NCI-H128 (cell line): ENCODE data around the gene TRIM59.
"Not testable (repeated sequence)": the region's sequence is repeated elsewhere in the genome, so short reads cannot be mapped to it uniquely, and the experiment has no call there.

ENCODE experiments used
- DNase-seq: peaks from one replicate; lab custom pipeline; 2025; ENCODE audit not compliant: unreplicated experiment; lab: John Stamatoyannopoulos, UW

The TRIM59 gene

GRCh38 chr3:160458151-160458550 lies 8.6 kb upstream of the TRIM59 start:
- no peak for DNase-seq

GRCh38 chr3:160455846-160456245 lies 6.3 kb upstream of the TRIM59 start:
- no peak for DNase-seq

- no peak for DNase-seq
Observed at GRCh38 chr3:160454995-160455394, 5.4 kb upstream of the TRIM59 start.

DNA sequence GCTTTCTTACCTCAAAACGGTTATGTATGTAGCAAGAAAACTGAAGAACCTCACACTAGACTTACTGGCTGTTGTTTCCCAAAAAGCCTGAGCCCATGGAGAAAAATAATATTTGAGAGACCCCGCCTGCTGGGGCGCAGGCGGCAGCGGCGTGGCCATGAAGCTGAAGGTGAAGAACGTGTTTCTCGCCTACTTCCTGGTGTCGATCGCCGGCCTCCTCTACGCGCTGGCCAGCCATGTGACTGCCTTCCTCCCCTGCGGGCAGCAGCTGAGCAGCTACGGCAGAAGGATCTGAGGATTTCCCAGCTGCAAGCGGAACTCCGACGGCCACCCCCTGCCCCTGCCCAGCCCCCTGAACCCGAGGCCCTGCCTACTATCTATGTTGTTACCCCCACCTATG lies 2.7 kb upstream of the TRIM59 start:
- DNase-seq: not testable (repeated sequence)

DNA sequence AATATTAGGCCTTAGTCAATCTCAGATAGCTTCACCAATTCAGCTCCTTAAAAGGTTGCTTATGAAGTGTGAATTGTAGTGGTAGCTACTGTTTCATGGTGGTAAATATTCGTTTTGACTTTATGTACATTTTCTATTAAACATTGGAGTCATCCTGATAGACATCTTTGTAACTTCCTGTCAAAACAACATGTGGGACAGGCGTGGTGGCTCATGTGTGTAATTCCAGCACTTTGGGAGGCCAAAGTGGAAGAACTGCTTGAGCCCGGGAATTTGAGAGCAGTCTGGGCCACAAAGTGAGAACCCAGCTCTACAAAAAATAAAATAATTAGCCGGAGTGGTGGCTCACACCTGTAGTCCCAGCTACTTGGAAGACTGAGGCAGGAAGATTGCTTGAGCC lies 2.0 kb upstream of the TRIM59 start:
- no peak for DNase-seq

- no peak for DNase-seq
Observed at GRCh38 chr3:160450846-160451245, 1.3 kb upstream of the TRIM59 start.

- DNase-seq: no peak
Observed at GRCh38 chr3:160448845-160449635, 546 bp downstream of the TRIM59 start.

- DNase-seq: no peak
Observed at GRCh38 chr3:160447544-160447943, 2.0 kb downstream of the TRIM59 start.

GRCh38 chr3:160446522-160447056 lies 3.0 kb downstream of the TRIM59 start:
- no peak for DNase-seq

DNA sequence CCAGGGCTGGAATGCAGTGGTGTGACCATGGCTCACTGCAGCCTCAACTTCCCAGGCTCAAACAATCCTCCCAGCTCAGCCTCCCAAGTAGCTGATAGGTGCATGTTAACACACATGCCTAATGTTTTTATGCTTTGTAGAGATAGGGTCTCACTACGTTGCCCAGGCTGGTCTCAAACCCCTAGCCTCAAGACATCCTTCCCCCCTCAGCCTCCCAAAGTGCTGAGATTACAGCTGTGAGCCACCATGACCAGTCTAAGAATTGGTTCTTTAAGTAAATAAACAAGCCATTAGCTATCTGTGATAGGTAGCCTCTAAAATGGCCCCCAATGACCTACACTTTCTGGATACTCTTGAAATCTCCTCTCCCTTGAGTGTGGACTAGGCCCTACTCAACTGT lies 3.7 kb downstream of the TRIM59 start:
- no peak for DNase-seq

DNA sequence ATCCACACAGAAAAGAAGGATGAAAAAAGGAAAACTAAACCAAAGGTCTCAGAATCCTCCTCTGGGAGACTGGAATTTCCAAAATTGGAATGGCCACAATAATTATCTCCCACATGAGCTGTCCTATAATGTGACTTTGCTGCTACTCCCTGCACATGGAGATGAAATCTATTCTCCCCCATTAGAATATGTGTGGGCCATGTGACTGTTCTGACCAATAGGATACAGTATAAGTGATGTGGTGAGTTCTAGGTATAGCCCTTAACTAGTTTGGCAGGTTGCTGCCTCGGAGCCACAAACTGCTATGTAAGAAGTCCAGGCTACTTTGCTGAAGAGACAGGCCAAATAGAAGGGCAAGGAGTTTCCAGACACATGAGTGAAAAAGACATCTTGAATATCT lies 5.2 kb downstream of the TRIM59 start:
- no peak for DNase-seq

DNA sequence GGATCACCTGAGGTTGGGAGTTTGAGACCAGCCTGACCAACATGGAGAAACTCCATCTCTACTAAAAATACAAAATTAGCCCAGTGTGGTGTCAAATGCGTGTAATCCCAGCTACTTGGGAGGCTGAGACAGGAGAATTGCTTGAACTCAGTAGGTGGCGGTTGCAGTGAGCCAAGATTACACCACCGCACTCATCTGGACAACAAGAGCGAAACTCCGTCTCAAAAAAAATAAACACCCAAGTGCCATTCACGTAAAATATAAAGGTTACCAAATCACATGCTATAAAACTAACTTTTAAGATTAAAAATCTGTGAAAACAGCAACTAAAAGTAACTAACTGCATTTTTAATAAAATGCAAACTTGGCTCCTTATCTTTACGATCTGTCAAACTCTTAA lies 8.9 kb downstream of the TRIM59 start:
- DNase-seq: no peak

DNA sequence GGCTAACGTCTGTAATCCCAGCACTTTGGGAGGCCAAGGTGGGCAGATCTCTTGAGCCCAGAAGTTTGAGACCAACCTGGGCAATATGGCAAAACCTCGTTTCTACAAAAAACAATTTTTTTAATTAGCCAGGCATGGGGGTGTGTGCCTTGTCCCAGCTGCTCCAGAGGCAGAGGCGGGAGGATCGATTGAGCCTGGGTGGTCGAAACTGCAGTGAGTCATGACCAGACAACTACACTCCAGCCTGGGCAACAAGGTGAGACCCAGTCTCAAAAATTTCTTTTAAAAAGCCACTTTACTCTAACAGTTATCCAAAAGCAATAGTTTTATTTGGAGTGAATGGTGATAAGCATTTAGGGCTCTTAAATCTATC lies 12.5 kb downstream of the TRIM59 start:
- DNase-seq: no peak

DNA sequence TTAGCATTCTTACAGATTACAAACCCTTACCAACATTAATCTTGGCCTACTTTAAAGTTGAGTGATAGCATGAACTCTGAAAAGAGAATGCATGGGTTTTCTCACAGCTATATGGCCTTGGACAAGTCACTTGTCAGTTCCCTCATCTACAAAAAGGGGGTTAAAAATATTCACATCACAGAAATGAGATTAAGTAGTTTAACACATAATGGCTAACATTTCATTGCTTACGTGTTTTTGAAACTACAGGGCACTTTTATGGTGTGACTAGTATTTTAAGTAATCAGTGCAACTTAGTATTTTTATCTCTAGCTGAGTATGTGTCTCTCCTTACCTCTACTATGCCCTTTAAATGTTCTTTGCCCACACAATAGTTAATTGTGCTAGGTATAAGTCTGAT lies 13.8 kb downstream of the TRIM59 start:
- DNase-seq: no peak

DNA sequence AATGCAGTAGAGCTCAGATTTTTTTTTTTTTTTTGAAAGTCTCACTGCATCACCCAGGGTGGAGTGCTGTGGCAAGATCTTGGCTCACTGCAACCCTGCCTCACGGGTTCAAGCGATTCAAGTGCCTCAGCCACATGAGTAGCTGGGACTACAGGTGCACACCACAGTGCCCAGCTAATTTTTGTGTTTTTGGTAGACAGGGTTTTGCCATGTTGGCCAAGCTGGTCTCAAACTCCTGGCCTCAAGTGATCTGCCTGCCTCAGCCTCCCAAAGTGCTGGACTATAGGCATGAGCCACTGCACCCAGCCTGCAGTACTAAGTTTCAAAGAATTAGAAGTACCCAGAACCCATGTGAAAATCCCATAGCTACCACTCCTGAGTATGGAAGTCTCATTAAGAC lies 14.5 kb downstream of the TRIM59 start:
- no peak for DNase-seq

- DNase-seq: no peak
Observed at GRCh38 chr3:160434071-160434470, 15.5 kb downstream of the TRIM59 start.

DNA sequence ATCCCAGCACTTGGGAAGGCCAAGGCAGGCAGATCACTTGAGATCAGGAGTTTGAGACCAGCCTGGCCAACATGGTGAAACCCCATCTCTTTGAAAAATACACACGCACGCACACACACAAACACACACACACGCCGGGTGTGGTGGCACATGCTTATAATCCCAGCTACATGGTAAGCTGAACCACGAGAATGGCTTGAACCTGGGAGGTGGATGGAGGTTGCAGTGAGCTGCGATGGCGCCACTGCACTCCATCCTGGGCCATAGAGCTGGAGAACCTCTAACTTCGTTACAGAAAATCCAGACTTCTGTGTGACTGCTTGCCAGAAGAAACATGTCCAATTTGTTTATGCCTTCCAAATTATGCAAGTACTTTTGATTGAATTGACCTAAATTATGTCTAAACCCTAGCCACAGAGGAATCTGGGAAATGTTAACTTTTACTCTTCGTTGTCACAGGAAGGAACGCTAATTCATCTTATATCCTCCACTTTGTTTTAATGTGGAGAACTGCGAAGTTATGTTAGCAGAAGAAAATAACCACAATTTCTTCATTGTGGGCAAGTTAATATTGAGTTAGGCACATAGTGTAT lies 21.7 kb downstream of the TRIM59 start:
- no peak for DNase-seq

GRCh38 chr3:160417311-160417710 lies 32.3 kb downstream of the TRIM59 start:
- DNase-seq: no peak

GRCh38 chr3:160413613-160414248 lies 35.9 kb downstream of the TRIM59 start:
- DNase-seq: no peak

DNA sequence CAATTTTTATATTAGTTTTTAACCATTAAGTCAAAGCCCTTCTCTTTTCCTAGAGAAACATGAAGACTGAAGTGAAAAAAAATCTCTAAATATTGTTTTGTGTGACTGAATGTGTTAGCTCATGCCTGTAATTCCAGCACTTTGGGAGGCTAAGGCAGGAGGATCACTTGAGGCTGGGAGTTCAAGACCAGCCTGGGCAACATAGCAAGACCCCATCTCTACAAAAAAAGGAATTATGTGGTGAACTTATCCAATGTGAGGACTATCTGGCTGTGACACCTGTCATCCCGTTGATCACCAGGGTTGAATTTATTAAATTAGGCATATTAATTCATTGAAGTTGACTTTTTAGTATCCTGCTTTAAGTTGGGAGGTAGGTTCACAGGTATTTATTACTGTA lies 37.1 kb downstream of the TRIM59 start:
- DNase-seq: no peak

DNA sequence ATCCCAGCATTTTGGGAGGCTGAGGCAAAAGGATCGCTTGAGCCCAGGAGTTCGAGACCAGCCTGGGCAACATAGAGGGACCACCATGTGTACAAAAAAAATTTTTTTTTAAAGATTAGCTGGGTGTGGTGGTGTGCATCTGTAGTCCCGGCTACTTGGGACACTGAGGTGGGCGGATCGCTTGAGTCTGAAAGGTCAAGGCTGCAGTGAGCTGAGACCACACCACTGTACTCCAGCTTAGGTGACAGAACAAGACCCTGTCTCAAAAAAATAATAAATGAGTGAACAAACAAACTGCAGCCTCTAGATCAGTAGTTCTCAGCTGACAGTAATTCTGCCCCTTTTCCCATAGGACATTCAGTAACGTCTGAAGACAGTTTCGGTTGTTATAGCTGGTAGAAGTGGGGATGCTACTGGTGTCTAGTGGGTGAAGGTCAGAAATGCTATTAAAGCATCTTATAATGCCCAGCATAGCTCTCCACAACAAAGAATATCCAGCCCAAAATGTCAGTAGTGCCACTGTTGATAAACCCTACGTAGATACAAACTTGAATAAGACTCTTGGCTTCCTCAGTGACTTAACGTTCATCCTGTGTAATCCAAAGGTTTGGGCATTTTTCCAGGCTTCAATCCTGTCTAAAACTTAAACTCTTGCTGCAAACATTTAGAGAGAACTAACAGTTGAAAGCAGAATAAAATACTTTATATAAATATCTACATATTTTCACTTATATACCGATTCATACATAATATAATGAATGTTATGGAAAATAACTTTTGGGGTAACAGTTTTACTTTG lies 39.6 kb downstream of the TRIM59 start:
- DNase-seq: no peak
